ENCODE measurements around the gene BRD9.

BRD9 gene

DNA sequence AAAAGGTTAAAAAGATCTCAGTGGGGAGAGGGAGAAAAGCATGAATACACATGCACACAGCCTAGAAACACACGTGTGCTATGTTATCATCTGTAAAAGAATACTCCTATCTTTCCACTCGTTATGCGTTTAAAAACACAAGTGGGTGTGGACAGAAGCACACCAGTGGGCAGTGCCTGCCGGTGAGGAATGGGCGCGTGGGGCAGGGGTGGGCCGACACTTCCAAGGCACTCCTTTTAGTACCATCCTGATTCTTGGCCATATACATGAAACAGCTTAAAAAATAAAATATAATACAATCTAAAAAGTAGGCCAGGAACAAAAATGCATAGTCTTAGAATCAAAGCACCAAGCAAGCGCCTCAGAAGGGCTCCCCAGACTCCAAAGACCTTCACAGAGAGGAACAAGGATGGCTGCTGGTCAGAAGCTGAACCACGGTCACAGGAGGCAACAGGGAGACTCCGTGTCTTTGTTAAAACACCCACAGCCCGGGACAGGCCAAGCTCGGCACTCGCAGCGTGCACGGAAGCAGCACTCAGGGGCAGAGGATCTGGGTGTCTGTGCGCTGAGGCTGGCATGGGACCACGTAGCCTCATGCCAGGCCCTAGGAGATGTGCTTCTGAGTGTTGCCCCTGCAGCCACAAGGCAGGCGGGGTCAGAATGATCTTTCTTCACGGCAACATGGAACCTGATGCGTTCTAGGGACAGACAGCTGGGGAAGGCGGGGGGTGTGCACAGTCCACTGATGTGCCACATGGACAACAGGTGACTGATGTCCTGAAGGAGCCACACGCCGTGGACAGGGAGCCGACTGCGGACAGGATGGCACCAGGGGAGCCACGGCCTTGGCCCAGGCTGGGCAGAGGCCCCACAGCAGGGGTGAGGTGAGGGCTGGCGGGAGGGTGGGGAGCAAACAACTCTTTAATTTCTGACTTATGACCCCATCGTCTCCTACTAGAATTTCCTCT is 15.9 kb downstream of the BRD9 start:
- DNase-seq: no peak

DNA sequence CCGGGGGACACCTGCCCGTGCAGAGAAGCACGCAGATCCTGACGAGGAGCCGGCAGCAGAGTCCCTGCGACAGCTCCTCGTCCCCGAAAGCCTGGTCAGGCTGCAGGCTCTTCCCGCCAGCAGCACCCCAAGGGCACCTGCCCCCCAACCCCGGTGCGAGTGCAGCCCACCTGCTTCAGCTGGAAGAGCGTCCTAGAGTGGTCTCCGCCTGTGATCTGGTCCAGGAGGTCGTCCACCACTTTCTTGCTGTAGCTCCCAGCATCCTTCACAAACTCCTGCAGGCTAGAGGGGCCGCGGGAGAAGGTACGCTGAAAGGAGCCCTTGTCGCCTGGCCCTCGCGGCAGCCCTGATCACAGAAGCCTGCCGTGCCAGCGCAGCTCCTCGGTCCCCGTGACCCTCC is 16.7 kb downstream of the BRD9 start:
- DNase-seq: no peak

DNA sequence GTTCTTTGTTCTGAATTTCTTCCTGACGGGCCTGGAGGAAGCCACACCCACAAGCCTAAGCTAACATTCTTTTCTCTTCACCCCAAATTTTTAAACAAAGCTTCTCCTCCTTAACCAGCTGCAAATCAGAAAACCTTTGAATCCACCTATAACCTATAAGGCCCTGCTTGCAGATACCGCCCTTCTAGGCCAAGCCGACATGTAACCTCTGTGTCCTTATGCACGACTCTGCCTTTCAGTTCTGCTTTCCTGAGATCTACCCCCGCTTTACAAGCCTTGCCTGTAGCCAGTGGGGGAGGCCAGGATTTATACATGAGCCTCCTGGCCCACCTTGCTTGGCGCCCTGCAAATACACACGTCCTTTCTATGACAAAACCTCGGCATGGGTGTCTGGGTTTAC is 19.3 kb downstream of the BRD9 start:
- DNase-seq: no peak

DNA sequence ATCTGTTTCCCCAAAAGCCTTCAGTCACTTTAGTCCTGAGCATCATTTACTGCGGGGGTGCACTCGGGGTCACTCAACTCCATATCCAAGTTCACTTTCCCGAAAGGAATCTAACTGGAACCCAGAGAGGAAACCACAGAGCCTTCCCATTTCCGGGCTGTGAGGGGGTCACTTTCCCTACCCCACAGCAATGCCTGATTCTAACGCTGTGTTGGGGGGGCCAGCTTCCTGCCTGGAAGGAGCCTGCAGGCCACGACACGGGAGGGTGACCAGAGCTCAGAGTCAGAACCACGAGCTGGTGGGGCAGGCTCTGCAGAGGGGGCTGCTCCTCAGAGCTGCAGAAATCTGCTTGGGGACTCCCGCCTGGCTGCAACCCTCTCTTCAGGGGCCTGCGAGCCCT is 20.3 kb downstream of the BRD9 start:
- no peak for DNase-seq

DNA sequence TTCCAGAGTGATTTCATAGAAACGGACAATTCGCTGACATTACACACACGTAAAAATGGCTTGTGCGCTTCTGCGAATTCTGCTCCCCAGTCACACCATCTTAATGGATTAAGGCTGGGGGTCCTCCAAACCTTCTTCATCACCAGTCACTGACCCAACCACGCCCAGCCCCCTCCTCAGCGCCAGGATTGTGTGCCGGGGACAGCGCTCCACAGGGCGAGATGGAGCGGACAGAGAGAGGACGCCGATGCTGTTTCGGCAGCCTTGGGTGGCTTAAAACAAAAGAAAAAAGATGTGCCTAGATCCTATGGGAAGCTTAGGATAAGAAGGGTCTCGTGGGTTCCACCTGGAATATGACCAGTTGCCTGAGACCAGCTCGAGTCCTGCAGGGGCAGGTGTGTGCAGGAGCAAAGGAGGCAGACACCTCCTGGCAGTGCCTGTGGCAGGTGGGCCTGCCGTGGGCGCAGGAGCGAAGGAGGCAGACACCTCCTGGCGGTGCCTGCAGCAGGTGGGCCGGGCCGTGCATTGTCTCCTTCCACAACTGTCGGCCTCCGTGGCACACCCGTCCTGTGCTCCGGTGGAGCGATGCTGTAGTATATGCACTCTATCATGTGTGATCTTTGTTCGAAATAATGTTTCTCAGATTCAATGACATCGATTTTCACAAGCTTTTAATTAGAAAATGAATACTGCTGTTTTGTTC is 20.9 kb downstream of the BRD9 start:
- no peak for DNase-seq

DNA sequence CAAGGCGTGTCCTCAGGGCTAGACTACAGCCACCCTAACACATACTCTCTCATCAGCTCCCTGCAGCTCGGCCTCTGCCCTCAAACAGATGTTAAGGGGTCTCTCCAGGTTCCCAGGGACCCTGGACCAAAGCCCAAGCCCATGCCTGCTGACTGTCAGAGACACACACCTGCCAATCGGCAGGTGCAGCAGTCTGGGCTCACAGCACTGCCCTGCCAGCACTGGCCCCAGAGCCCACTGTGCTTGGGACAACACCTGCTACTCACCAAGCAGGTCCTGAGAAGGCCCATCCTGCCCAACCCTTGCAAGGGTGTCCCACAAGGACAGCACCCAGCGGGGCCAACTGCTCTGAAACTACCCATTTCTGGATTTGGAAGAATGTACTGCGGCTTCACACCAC is 21.6 kb downstream of the BRD9 start:
- no peak for DNase-seq

DNA sequence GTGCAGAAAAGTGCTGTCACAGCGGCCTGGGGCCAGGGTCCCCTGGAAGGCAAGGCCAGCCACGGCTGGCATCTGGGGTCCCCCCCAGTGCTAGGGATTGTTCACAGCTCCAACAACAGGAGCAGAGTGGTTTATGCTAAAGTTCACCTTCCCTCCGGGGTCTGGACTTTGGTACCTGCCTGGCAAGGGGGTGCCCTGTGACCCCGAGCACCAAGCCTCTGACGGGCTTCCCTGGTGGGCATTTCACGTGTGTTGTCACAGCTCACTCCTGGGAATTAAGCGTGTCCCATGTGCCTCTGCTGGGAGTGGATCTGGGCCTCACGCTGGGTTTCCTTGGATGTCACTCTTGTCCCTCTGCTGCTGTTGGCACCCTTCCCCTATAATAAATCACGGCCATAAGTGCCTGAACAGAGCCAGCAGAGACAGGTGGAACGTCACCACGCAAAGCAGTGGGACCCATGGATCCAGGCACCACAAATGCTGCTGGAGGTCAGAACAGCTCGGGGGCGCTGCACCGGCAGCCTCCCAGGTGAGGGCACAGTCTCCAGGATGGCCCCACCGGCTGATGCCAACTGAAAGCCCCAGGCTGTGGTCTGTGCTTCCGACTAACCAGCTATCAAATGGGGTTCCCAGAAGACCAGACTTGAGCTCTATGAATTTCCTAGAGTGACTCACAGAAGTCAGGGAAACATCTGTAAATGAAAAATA is 24.0 kb downstream of the BRD9 start:
- no peak for DNase-seq

DNA sequence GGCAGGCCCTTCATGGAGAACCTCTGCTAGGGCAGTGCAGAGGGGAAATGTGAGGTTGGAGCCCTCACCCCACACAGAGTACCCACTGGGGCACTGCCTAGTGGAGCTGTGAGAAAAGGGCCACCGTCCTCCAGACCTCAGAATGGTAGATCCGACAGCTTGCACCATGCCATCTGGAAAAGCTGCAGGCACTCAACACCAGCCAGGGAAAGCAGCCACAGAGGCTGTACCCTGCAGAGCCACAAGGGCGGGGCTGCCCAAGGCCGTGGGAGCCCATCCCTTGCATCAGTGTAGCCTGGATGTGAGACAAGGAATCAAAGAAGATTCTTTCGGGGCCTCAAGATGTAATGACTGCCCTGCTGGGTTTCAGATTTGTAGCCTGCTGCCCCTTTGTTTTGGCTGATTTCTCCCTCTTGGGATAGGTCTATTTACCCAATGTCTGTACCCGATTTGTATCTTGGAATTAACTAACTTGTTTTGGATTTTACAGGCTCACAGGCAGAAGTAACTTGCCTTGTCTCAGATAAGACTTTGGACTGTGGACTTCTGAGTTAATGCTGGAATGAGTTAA is 25.2 kb downstream of the BRD9 start:
- DNase-seq: no peak

DNA sequence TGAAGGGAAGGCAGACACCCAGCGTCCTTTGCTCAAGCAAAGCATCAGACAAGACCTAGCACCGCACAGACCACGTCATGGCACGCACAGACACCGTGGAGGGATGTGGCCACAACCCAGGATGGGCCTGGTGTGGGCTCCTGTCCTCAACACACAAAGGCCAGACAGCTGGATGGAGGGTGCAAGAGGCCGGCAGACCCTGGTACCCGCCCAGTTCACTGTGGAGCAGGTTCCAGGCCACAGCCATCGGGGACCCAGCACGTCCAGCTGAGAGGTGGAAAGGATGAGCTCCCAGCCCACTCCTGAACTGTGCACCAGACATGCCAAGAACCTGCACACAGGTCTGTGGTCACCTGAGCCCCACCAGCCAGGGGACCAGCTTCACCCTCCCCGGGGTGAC is 26.8 kb downstream of the BRD9 start:
- DNase-seq: no peak

DNA sequence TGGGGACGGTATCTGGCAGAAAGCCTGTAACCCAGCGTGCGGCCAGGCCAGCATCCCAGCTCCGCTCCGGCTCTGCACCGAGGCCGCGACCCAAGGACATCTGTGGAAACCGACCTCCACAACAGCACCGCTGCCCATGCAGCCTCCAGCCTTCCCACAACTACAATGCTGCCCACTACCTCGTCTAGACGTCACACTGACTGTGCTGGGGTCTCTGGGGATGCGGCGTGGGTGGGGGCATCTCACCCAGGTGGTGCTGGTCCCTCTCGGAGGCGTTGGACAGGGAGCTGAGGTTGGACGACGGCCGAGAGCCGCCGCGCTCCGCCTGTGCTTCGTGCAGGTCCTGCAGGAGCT is 27.5 kb downstream of the BRD9 start:
- no peak for DNase-seq

DNA sequence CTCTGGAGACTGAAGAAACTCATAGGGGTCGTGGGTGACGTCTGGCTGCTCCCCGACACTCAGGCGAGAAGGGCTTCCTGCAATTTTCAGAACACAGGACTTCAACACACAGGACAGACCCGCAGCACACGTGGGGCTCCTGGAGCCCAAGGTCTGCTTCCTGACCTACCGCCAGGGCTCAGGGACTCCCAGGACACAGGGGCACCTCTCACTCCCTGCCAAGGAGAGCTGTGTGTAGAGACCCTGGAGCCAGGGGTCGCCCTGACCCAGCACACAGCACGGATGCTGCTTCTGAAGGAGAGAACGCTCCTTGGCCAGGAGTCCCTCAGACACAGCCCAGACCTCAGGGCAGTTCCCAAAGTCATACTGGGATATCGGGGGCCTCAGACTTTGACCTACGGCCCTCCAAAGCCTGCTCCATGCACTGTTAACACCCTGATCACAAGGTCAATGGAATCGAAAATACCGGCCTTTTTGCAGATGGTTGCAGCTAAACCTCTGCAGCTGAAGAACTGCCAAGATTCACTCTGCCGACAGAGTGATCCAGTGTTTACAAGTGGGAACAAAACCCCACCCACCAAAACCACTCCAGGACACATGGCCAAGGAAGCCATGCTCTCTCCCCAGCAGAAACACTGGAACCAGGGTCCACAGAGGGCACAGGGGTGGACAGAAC is 28.0 kb downstream of the BRD9 start:
- no peak for DNase-seq

DNA sequence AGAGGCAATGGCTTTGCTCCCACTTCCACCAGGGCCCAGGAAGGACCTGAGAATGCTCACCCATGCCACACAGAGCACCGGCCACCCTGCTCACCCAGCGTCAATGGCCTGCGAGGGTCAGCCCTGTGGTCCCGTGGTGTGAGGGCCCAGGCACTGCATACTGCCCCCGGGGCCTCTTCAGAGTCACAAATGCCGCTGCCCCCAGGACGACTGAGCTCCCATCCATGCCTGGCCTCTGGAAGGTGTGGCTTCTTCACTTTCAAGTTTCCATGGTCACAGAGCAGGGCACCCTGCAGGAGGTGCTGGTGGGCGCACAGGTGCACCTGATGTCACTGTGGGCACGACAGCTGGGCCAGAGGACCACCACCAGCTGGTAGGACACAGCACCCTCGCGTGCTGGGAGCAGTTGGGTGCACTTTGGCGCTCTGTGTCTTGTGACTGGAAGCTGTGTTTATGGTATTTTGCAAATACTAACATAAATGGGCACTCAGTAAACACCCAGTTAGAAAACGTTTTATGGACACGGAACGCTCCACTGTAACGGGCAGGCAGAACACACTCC is 29.3 kb downstream of the BRD9 start:
- no peak for DNase-seq

DNA sequence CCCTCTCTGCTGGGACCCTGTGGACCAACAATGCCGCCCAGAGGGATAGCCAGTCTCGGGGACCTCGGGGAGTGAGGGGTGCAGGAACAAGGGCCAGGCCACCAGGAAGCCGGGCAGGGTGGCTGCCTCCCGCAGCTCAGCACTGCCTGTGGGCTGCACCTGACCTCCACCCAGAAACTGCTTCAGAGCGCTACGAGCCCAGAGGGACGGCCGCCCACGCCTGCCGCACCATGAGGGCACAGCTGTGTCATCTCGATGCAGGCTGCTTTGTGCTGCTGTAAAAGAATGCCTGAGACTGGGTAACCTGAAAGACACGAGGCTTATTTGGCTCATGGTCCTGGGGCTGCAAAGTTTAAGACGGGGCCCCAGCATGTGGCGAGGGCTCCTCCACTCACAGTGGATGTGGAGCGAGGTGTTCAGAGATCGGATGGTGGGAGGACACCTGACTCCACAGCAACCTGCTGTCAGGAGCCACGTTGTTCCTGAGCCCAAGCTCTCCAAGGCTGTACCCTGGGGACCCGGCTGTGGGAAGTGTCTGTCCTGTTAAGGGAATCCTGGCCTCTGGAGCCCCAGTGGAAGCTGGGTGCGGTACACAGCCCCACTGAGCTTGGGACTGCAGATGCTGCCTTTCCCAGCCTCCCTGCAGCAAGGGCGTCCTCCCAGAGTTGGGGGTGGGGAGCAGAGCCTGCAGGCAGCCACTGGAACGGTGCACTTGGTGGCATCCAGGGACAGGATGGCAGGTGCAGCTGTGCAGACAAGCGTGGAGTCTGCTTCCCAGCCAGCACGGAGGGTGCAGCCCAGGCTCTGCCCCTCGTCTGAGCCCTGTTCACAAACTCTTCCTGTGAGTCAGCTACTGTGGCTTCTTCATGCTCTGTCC is 30.0 kb downstream of the BRD9 start:
- no peak for DNase-seq

DNA sequence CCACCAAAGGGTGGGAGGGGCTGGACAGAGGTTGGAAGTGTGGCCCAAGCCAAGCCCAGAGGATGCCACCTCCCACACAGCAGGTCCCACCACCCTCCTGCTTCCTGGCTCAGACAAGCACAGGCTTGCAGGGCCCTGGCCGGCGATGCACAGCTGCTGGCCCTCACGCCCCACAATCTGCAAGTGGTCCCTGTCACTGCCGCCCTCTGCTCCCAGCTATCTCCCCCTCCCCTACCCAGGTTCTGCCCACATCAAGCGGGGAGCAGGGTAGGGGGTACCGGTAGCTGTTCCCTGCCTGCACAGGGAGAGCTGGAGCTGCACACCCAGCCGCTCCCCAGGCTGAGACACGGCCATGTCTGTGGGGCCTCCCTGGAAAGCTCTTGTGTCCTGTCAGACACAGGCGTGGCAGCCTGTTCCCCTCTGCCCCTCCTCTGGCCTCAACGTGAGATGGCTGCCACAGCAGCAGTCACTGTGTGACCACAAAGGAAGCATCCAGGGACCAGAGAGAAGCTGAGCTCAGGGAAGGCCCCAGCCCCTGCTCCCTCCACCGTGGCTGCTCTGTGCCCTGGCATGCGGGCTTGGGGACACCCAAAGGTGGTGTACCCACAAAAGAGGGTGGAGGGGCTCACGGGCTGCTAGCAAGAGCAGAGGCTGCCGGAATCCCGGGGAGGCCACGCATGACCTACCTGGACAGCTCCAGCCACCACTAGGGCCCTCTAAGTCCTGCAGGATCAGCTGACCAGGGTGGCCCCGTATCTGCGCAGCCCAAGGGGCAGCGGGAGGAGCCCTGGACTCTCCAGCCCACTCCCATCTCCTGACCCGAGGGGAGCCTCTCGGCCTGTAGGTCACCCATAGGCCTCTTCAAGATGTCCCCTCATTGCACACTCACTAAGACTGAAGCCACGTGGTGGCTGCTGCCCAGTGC is 30.9 kb downstream of the BRD9 start:
- no peak for DNase-seq

DNA sequence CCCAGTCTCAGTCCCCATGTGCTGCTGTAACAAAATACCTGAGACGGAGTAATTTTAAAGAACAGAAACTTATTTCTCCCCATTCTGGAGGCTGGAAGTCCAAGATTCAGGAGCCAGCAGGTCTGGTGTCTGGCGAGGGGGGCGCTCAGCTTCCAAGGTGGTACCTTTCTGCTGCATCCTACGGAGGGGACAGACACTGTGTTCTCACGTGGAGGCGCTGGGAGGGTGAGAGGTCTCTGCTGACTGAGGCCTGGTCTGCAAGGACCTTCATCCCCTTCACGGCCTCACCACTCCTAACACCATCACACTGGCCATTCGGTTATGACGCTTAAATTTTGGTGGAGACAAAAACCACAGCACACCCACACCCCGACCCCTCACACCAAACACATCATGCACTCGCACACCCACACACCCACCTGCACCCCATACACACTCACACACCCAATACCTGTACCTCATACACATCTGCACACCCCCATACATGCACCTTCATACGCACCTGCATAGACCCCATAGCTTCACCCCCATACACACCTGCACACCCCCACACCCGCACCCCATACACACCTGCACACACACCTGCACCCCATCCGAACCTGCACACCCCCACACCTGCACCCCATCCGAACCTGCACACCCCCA is 32.0 kb downstream of the BRD9 start:
- no peak for DNase-seq

DNA sequence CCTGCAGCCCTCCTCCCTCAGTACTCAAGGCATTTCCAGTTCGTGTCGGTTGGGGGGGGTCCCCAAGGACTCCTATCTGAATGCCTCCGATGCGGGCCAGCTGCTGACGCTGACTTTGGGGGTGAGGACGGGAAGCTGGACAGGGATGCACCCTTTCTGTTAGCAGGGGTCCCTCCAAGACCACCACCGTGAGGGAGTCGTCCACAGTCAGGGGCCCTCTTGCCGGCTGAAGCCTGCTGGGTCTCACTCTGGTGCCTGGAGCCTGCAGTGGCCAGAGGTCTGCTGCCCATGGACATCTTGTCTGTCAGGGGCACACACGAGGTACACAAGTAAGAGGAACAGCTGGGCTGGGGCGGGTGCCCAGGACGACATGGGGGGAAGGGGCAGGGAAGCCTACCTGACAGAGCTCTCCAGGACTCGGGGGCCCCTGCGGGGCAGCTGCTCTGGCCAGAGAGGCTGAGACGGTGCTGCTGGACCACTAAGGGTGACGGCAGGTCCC is 32.8 kb downstream of the BRD9 start:
- no peak for DNase-seq

DNA sequence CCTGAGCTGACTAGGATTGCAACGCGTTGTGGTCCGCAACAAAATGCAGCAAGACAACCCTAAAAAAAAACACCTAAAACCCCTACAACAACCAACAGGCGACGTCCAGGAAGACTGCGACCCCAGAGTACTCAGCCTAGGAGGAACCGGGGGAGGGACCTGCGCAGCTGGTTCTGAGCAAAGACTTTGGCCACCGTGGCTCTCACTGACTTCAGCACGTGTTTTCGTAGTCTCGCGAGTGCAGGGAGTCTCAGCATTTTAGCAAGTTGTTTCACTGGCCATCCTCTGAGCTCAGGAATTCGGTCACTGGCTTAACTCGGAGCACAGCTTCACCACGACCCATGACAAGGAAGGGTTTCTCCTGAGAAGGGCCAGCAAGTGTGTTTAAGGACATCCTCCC is 33.2 kb downstream of the BRD9 start:
- DNase-seq: no peak

DNA sequence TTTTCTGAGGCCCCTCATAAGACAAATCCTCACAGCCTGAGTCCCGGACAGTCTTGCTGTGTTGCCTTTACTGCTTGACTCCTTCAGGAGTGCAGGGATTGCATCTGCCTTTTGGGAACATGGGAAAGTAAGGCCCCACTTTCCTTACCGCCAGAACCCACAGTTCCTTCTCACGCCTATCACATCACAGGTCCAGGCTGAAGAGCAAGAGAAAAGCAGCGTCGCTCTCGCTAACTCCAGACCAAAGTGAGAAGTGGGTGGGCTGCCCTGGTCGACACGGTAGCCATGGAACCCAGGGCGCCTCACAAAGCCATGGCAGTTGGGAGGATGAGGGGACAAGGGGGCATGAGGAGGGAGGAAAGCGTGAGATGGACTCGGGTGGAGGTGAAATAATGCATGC is 33.9 kb downstream of the BRD9 start:
- DNase-seq: no peak
